ENCODE measurements around the gene TAP2.

DNA sequence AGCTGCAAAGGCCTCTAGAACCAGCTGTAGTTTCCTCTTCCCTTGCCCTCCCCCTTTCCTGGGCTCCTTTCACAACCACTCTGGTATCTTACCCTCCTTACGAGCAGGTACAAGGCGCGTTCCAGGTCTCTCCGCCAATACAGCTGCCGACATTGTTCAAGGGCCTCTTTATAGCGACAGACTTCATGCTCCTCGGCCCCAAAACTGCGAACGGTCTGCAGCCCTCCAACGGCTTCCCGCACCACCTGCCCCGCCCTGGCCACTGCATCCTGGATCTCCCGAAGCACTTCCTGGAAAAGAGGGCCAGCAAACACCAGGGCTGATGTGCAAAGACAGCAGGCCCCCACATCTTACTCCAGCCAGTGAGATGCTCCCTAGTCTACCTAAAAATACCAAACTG lies 6.0 kb downstream of the TAP2 start:
- TF ChIP-seq, protein P1, sequence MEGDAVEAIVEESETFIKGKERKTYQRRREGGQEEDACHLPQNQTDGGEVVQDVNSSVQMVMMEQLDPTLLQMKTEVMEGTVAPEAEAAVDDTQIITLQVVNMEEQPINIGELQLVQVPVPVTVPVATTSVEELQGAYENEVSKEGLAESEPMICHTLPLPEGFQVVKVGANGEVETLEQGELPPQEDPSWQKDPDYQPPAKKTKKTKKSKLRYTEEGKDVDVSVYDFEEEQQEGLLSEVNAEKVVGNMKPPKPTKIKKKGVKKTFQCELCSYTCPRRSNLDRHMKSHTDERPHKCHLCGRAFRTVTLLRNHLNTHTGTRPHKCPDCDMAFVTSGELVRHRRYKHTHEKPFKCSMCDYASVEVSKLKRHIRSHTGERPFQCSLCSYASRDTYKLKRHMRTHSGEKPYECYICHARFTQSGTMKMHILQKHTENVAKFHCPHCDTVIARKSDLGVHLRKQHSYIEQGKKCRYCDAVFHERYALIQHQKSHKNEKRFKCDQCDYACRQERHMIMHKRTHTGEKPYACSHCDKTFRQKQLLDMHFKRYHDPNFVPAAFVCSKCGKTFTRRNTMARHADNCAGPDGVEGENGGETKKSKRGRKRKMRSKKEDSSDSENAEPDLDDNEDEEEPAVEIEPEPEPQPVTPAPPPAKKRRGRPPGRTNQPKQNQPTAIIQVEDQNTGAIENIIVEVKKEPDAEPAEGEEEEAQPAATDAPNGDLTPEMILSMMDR (IDR thresholded peaks at IDR 0.05), result no peak
- TF ChIP-seq POLR2A (IDR thresholded peaks at IDR 0.05) (no peak), POLR2AphosphoS5 (IDR thresholded peaks at IDR 0.05) (no peak)

All from breast epithelium (tissue), 3 donors.